ENCODE results near the gene TMC1. TPM values are rescaled to one million over a fixed set of nuclear protein-coding genes. Genes with fewer than 3 reads are reported as not detected.

Gene TMC1
- total RNA-seq, 3 donors from 2014 or later: 0.17 to 0.77 (median 0.19) TPM

DNA sequence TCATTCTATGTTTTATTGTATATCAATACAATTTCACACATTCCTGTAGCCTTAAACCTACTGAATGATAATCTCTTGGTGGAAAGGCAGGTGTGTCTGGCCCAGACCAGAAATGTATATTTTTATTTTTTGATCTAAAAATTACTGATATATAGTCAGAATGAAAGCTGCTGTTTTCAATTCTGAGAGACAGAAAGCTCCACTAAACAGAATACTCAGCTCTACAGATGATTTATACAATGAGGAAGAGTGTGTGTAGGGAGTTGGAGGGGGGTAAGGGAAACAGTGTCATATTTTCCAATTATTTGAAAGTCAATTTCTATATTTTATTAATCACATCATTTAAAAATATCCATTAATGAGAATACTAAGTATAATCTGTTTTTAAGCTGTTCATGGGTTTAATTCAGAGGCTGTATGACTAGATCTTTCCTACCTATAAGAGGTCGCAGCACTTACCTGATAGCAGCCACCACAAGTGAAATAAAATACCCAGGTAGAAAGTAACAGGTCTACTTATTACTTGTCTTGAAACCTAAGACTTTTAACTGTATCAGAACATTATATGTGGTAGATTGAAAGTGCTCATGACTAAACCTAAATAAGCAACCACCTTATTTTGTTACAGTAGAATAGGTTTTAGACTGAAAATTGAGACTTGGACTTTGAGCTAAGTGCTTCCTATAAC, 183.4 kb downstream of the TMC1 start:
- H3K4me3 ChIP-seq: no peak overlapping the region
- no peaks in the 10 kb centered on the region for H3K4me1 ChIP-seq (ENCODE audit: low read depth)
- DNase-seq (no peak), ATAC-seq (no peak)
- TF ChIP-seq CTCF (IDR thresholded peaks at IDR 0.05): no peak
- intact Hi-C loops (cut with DNase I, micrococcal nuclease): no loop called here
- no peaks in the 10 kb centered on the region for H3K9me3 ChIP-seq
- H3K36me3 ChIP-seq (ENCODE audit: low read depth): no peaks in the 10 kb centered on the region

GRCh38 chr9:72718503-72718902, 197.1 kb downstream of the TMC1 start:
- Histone ChIP-seq H3K4me3 (no peak overlapping the region), H3K9me3 (no peaks in the 10 kb centered on the region), H3K4me1 (ENCODE audit: low read depth) (no peaks in the 10 kb centered on the region), H3K36me3 (ENCODE audit: low read depth) (no peaks in the 10 kb centered on the region)
- no peak for TF ChIP-seq CTCF (IDR thresholded peaks at IDR 0.05)
- intact Hi-C loops (cut with DNase I, micrococcal nuclease): no loop called here
- ATAC-seq (no peak), DNase-seq (no peak)

GRCh38 chr9:72721067-72721466, 199.7 kb downstream of the TMC1 start:
- Histone ChIP-seq H3K9me3 (no peaks in the 10 kb centered on the region), H3K36me3 (ENCODE audit: low read depth) (no peaks in the 10 kb centered on the region), H3K4me1 (ENCODE audit: low read depth) (no peaks in the 10 kb centered on the region), H3K4me3 (no peak overlapping the region)
- intact Hi-C loops (cut with DNase I, micrococcal nuclease): no loop called here
- ATAC-seq: no peak
- DNase-seq: no peak
- TF ChIP-seq CTCF (IDR thresholded peaks at IDR 0.05): no peak

DNA sequence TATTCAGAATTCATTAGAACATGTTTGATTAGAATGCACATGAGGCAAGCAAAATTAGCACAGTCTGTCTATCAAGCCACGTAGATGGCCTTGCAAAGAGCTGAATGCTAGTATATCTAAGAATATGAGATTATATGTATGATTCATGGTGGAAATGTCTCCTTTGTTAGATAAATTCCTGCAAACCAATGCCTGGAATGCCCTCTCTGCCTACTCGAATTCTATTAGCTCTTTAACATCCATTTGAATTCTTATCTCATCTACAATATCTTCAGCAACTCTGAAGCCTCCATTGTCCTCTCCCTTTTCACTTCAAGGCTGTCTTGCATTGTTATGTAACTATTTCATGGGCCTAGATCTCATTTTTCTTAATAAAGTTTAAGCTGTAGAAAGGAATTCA, 205.5 kb downstream of the TMC1 start:
- Histone ChIP-seq H3K9me3 (no peaks in the 10 kb centered on the region), H3K36me3 (ENCODE audit: low read depth) (no peaks in the 10 kb centered on the region), H3K4me3 (no peak overlapping the region), H3K4me1 (ENCODE audit: low read depth) (no peaks in the 10 kb centered on the region)
- no peak for TF ChIP-seq CTCF (IDR thresholded peaks at IDR 0.05)
- intact Hi-C loops (cut with DNase I, micrococcal nuclease): no loop called here
- ATAC-seq: no peak
- DNase-seq: no peak

GRCh38 chr9:72728031-72728770, 206.8 kb downstream of the TMC1 start:
- DNase-seq: no peak
- intact Hi-C loops (cut with DNase I, micrococcal nuclease): no loop called here
- TF ChIP-seq CTCF (IDR thresholded peaks at IDR 0.05): no peak
- Histone ChIP-seq H3K4me1 (ENCODE audit: low read depth) (no peaks in the 10 kb centered on the region), H3K9me3 (no peaks in the 10 kb centered on the region), H3K36me3 (ENCODE audit: low read depth) (no peaks in the 10 kb centered on the region), H3K4me3 (no peak overlapping the region)
- ATAC-seq: no peak
